GM23248 (cell line): ENCODE results near the gene CRTC2.

Source experiments
- EZH2 ChIP-seq: fragments of 200-600 bp; sonication (generic); IDR thresholded peaks from 2 replicates; pipeline ENCODE4 v1.6.1; 2018; ENCODE audit warnings: antibody characterized with exemption, mild to moderate bottlenecking; ENCODE audit not compliant: insufficient read depth, poor library complexity, severe bottlenecking
- EZH2phosphoT487 ChIP-seq: fragments of 200-600 bp; sonication (generic); IDR thresholded peaks from 2 replicates; pipeline ENCODE4 v1.6.1; 2018; ENCODE audit warnings: antibody characterized with exemption, moderate library complexity, mild to moderate bottlenecking, low read depth; ENCODE audit not compliant: insufficient read depth

- TF ChIP-seq EZH2 = no peak
- TF ChIP-seq EZH2phosphoT487 = no peak
Observed at GRCh38 chr1:153958111-153958960, at the start of gene CRTC2.
